GM18526 (cell line): ENCODE measurements around the gene RWDD4.

Experiments used
- POLR2A ChIP-seq: IDR thresholded peaks from 3 replicates; pipeline ENCODE4 v1.6.1; 2011; ENCODE audit not compliant: insufficient read length; ENCODE audit errors: extremely low read depth

RWDD4 gene

GRCh38 chr4:183659029-183659871 lies at the start of gene RWDD4, which contains the start of gene TRAPPC11:
Gene RWDD4 (minus strand): TSS chr4:183659185. CDS start chr4:183658952, 233 bp downstream.
Gene TRAPPC11 (plus strand): TSS chr4:183659293. CDS start chr4:183663868, 4,575 bp downstream.
- TF ChIP-seq POLR2A: peak; percentile 51

DNA sequence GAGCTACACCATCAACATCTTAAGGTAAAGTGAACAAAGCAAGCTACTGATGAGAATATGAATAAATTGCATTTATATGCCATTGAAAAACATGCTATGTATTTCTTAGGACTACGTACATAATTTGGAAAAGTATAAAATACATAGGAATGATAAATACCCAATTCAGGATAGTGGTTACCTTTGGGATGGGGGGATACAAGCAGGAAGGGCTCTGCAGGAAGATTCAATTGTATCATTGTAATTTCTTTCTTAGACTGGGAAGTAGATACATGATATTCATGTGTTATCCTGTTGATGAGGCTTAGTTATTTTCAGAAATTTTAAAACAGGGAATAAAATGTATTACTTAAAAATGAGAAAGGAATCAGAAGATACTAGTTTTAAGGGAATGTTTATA lies 43.5 kb upstream of the RWDD4 start:
- TF ChIP-seq POLR2A: no peak

DNA sequence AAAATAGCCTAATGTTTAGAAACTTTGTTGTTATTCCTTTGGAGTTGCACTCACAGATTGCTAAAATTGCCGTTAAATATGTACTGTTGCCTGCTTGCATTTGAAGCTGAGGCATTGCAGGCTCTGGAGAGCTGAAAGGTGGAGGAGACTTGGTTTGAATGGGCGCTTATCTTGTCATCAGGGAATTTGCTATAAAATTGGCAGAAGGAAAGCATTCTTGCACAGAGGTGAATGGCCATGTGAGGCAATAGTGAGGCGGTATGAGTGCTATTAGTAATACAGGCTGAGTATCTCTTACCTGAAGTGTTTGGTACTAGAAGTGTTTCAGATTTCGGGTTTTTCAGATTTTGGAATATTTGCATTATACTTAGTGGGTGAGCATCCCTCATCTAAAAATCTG lies 41.4 kb upstream of the RWDD4 start:
- no peak for TF ChIP-seq POLR2A

GRCh38 chr4:183698909-183699308 lies 39.9 kb upstream of the RWDD4 start:
- no peak for TF ChIP-seq POLR2A

- no peak for TF ChIP-seq POLR2A
Observed at GRCh38 chr4:183691897-183692296, 32.9 kb upstream of the RWDD4 start.

- TF ChIP-seq POLR2A: no peak
Observed at GRCh38 chr4:183691006-183691405, 32.0 kb upstream of the RWDD4 start.

DNA sequence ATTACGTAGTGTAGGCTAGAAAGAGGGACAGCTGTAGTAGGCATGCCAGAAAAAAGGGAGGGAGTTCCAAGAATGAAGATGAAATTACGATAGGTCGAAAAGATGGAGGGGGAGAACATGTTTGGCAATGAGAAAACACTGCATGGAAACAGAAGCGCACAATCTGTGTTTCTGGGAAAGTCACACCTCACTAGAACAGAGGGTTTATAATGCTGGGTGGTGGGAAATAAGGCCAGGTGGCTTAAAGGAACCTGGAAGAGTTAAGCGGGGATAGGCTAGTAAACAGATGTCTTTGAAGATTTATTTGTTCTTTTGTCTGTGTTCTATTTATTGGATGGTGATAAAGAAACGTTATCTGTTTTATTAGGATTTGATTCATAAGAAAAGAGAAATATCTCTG lies 29.2 kb upstream of the RWDD4 start:
- no peak for TF ChIP-seq POLR2A

- TF ChIP-seq POLR2A: no peak
Observed at GRCh38 chr4:183686461-183686860, 27.5 kb upstream of the RWDD4 start.

DNA sequence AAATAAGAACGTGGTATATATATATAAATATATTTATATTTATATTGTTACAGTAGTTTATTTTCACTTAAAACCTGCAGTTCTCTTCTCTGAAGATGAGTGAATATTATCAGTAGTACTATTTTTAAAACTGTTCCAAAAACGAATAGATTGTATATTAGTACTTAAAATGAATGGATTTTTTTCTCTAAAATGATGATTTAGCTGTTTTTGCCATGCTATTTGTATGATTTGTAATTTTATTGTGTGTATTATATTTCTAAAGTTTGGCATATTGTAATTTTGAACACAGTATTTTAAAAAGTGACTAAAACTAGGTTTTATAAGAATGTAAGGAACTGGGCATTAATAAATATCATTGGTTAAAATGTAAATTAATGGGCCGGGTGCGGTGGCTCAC lies 22.1 kb upstream of the RWDD4 start:
- TF ChIP-seq POLR2A: no peak

DNA sequence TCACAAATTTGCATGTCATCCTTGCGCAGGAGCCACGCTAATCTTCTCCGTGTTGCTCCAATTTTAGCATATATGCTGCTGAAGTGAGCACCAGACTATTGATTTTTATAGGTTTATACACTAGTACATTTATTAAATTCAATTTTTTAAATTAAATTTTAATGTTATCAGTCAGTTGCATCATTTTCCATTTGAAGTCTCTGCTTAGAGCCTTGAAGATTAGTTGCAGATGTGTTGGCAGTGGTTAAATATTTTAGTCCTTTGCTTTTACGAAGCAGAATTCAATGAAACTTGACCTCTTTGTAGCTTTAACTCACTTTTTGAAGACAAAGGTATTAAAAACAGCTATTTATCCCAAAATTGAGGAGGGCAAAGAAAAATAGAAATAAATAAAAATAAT lies 16.6 kb upstream of the RWDD4 start:
- no peak for TF ChIP-seq POLR2A

- TF ChIP-seq POLR2A: no peak
Observed at GRCh38 chr4:183674153-183674552, 15.2 kb upstream of the RWDD4 start.

GRCh38 chr4:183670960-183671555 lies 12.1 kb upstream of the RWDD4 start:
- no peak for TF ChIP-seq POLR2A

DNA sequence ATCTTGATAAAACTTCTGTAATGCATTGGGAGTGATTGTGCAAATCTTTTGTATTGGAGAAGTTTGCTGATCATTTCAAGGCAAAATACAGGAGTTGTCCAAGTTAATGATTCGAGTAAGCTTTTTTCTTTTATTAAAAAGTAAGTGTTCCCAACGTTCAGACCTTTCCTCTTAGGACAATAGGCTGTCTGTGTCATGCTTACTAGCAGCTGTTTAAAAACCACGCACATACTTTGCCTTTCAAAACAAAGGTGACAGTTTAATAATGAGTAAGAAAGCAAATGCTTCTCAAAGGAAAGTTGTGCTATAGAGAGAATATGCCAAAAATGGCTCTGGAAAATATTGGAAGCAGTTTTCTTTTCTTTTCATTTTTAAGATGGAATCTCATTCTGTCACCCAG lies 11.3 kb upstream of the RWDD4 start:
- no peak for TF ChIP-seq POLR2A

DNA sequence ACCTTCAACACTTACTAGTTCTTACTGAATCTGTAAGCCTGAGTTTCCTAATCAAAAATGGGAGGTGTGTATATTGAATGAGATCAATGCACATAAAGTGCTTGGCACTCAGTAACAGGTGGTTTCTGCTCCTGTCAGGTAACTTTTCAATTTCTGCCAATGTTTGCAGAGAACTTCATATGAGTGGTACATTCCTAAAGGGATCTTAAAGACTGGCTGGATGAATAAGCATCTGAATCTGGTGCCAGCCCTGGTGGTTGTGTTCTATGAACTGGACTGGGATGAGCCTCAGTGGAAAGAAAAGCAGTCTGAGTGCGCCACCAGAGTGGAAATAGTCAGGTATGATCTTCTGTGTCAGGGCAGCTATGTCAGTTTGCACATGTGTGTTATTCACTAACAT lies 7.1 kb upstream of the RWDD4 start:
- no peak for TF ChIP-seq POLR2A

DNA sequence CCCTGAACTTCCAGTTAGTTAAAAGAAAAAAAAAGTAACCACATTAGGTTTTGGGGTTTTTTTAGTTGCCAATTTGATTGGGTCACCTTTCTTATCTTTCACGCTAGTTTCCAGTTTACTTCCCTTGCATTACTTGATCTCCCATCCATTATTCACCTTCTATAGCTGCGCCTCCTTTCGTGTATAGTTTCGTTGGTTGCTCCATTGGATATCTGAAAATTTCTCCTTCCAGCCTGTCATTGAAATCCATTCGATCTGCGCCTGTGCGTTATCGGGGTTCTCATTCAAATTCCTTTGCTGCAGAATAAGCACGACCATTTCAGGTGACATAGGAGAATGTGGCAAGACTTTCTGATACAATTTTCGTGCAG lies 872 bp upstream of the RWDD4 start:
- TF ChIP-seq POLR2A: no peak

DNA sequence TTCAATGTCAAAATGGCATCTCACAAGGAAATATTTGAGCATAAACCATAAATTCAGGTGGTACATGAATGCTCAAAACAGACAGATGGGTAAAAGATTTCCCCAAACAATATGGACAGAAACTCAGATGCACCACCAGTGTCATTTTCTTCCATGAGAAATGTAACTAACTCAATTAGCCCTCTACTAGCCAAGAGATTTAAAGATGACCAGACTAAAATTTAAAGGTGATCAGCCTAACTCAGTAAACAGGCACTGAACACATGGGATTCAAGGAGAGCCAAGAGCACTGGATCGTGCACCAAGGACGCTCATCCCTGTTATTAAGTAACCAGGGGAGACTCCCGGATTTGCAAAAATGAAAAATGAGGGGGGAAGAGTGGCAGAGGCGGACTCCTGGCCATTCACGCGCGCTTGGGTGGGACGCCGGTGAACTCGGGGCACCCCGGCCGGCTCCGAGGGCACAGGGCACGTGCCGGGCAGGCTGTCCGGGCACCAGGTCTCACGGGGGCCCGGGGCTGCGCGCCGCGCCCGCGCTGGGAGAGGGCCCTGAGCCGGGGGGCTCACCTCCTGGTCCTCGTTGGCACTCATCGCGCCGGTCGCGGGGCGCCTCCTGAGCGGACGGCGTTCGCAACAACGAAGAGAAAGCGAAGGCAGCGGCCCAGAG lies 490 bp downstream of the RWDD4 start:
- no peak for TF ChIP-seq POLR2A
